Breast epithelium (tissue), 4 donors: ENCODE data around the gene MACROH2A1. TPM values are rescaled to one million over a fixed set of nuclear protein-coding genes. Genes with fewer than 3 reads are reported as not detected.

Experiments used
- DNase-seq, 2 donors: peaks; one replicate each; pipeline ENCODE4 v3.0.0-alpha.2; 2019; ENCODE audit warnings: low spot score in 2 of 2
- H3K27ac ChIP-seq, 2 donors: fragments of 200-600 bp; sonication (generic) in 1 of 2; one replicate each; pipeline ENCODE4 v1.5.1; 2016 to 2019; ENCODE audit warnings: mild to moderate bottlenecking in 1 of 2
- H3K27me3 ChIP-seq, 2 donors: fragments of 200-600 bp; sonication (generic) in 1 of 2; one replicate each; pipeline versions ENCODE4 v1.5.1 to v1.6.0; 2017 to 2019; ENCODE audit warnings: control low read depth in 1 of 2, mild to moderate bottlenecking in 1 of 2
- H3K36me3 ChIP-seq: fragments of 200-600 bp; one replicate; pipeline ENCODE4 v1.5.1; 2019
- H3K4me1 ChIP-seq, 2 donors: fragments of 200-600 bp; sonication (generic); one replicate each; pipeline ENCODE4 v1.5.1; 2016 to 2019; ENCODE audit warnings: control low read depth in 1 of 2
- H3K4me3 ChIP-seq, 3 donors: fragments of 200-600 bp; sonication (generic); 1 replicate in 2 of 3; 2 replicates in 1 of 3; pipeline ENCODE4 v1.5.1; 2016 to 2019; ENCODE audit warnings: mild to moderate bottlenecking in 3 of 3, moderate library complexity in 2 of 3
- H3K9me3 ChIP-seq, 2 donors: fragments of 200-600 bp; sonication (generic) in 1 of 2; one replicate each; pipeline ENCODE4 v1.5.1; 2016 to 2019; ENCODE audit warnings: control low read depth in 1 of 2
- POLR2A ChIP-seq: fragments of 450-650 bp; IDR thresholded peaks from one replicate; pipeline ENCODE4 v1.6.1; 2016; ENCODE audit warnings: antibody characterized with exemption, mild to moderate bottlenecking, moderate library complexity
- POLR2AphosphoS5 ChIP-seq, 3 donors: sonication (generic); formaldehyde crosslinking; IDR thresholded peaks; one replicate each; pipeline ENCODE4 v1.6.1; 2017; ENCODE audit warnings: antibody characterized with exemption in 3 of 3
- intact Hi-C: fragments of 100-400 bp; cut with DNase I; formaldehyde crosslinking; loops from one replicate; pipeline ENCODE4 v1.15.1; 2023; ENCODE audit warnings: low total_unique reads
- total RNA-seq, 3 donors: library from RNA; depleted of rRNA; stranded (reverse); fragments of >200 nt; gene quantifications; one replicate each; pipeline ENCODE4 v1.1.0, GENCODE V29; 2016
- TF ChIP-seq, protein P1 (sequence below), 3 donors: fragments of 450-650 bp; IDR thresholded peaks; one replicate each; pipeline ENCODE4 v1.5.1; 2016 to 2017; ENCODE audit warnings: antibody characterized with exemption in 3 of 3, mild to moderate bottlenecking in 3 of 3, moderate library complexity in 3 of 3

The MACROH2A1 gene
- total RNA-seq, 3 donors from 2014 or later, result 255 to 293 (median 272) TPM

DNA sequence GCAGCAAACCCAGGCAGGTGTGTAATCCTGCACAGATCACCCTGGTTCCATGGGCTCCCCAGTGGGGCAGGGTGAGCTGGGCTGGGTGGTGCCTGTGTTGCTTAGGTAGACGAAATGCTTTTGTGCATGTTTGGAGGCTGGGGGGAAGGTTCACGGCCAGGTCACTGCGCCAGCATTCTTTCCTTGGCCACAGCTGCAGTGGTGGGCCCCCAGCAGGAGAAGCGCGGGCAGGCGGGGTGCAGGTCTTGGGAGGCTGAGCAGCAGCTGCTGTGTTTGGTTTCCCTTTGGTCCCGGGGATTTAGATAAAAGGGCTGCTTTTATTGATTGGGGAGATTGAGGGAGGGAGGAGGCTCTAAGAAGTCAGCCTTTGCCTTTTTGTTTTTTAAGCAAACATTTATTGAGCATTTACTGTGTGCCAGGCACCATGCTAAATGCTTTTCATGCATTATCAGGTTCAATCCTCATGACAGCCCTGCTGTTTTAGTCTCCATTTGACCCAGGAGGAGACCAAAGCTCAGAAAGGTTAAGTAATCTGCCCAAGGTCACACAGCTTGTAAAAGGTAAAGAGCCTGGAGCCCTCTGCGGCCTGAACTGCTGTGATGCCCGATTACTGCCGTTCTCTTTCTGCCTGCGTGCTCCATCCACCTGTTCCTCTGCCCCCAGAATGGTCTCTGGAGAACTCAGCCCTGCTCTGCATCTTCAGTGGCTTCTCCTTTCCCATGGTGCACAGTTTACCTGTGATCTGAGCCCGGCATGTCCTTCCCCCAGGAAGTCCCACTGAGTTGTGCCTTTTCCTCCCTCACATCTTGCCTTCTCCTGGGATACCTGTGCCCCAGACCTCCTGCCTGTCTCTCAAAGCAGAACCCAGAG, 94.4 kb downstream of the MACROH2A1 start:
- Histone ChIP-seq H3K27ac (no peak overlapping the region), H3K36me3 (no peaks in the 10 kb centered on the region), H3K9me3 (no peaks in the 10 kb centered on the region), H3K4me3 (no peak overlapping the region), H3K4me1 (no peaks in the 10 kb centered on the region), H3K27me3 (no peaks in the 10 kb centered on the region)
- DNase-seq, result no peak
- intact Hi-C loops, result no loop called here
- TF ChIP-seq POLR2AphosphoS5 (IDR thresholded peaks at IDR 0.05) (no peak), POLR2A (no peak)
- TF ChIP-seq, protein P1, sequence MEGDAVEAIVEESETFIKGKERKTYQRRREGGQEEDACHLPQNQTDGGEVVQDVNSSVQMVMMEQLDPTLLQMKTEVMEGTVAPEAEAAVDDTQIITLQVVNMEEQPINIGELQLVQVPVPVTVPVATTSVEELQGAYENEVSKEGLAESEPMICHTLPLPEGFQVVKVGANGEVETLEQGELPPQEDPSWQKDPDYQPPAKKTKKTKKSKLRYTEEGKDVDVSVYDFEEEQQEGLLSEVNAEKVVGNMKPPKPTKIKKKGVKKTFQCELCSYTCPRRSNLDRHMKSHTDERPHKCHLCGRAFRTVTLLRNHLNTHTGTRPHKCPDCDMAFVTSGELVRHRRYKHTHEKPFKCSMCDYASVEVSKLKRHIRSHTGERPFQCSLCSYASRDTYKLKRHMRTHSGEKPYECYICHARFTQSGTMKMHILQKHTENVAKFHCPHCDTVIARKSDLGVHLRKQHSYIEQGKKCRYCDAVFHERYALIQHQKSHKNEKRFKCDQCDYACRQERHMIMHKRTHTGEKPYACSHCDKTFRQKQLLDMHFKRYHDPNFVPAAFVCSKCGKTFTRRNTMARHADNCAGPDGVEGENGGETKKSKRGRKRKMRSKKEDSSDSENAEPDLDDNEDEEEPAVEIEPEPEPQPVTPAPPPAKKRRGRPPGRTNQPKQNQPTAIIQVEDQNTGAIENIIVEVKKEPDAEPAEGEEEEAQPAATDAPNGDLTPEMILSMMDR (IDR thresholded peaks at IDR 0.05), result no peak

DNA sequence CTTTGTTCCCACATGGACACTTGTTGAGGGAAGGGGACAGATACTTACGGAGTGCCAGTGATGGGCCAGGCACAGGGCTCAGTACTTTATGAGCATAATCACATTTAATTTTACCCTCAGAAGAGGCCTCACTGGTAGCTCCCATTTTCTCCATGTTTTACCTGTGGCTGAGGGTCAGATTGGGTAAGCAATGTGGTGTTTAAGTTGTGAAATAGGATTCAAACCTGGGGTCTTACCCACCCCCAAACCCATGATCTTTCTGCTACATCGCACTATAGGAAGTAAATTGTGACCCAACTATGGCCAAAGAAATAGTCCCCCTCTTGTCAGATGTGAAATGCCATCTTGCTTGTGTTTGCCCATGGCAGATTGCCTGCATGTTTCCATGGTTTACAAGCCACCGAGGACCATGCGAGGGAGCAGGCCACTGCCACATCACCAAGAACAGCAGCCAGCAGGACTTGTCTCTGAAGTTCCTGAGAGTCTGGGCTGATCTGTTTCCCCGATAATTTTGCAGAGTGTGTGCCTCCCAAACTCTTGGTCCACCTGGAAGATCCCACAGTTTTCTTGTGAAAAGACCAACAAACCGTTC, 95.4 kb downstream of the MACROH2A1 start:
- intact Hi-C loops, result no loop called here
- H3K27ac ChIP-seq, result no peak overlapping the region
- H3K36me3 ChIP-seq, result no peaks in the 10 kb centered on the region
- H3K27me3 ChIP-seq, result no peaks in the 10 kb centered on the region
- no peaks in the 10 kb centered on the region for H3K4me1 ChIP-seq
- DNase-seq, result no peak
- no peak overlapping the region for H3K4me3 ChIP-seq
- no peaks in the 10 kb centered on the region for H3K9me3 ChIP-seq
- TF ChIP-seq, protein P1 (IDR thresholded peaks at IDR 0.05), result no peak
- TF ChIP-seq POLR2AphosphoS5 (IDR thresholded peaks at IDR 0.05) (no peak), POLR2A (no peak)

DNA sequence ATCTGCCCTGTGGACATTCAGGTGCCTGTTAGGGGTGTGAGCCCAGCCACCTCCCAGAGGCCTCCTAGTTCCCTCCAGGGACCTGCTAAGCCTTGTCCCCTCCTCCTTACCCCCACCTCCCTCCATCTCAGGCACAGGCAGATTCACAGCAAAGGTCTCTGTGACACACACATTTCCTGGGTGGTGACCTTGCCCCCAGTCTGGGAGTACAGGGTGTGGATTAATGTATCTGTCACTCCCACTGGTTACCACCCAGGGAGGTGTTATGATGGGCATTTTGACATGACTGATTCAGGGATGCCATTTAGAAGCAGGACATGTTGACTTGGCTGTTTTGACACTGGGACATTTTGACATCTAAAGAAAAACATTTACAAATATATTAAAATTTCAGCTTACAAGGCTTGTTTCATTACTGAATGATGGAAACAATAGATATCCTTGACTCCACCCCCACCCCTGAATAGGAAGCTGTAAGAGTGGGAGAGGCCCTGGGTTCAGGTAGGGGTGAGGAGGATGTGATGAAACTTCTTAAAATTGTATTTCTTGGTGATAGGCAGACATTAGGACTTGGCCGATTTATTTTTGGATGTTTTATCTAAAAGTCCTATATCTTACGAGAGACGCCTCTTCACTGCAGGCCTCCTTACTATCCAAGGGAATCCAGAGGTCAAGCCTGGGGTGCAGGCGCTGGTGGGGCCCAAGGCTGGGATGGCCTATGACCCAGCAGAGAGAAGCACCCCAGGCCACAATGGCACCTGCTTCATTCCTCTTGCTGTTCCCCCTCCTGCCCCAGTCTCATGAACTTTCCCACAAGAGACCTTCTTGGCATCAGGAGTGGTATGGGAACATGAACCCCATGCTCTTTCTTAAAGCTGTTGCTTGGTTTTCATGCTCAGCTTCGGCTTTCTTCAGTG, 101.9 kb downstream of the MACROH2A1 start:
- no peaks in the 10 kb centered on the region for H3K9me3 ChIP-seq
- TF ChIP-seq POLR2A (no peak), POLR2AphosphoS5 (IDR thresholded peaks at IDR 0.05) (no peak)
- TF ChIP-seq, protein P1 (IDR thresholded peaks at IDR 0.05), result no peak
- intact Hi-C loops, result no loop called here
- no peaks in the 10 kb centered on the region for H3K36me3 ChIP-seq
- no peaks in the 10 kb centered on the region for H3K4me1 ChIP-seq
- no peak overlapping the region for H3K27ac ChIP-seq
- no peak for DNase-seq
- H3K4me3 ChIP-seq, result no peak overlapping the region
- no peaks in the 10 kb centered on the region for H3K27me3 ChIP-seq

DNA sequence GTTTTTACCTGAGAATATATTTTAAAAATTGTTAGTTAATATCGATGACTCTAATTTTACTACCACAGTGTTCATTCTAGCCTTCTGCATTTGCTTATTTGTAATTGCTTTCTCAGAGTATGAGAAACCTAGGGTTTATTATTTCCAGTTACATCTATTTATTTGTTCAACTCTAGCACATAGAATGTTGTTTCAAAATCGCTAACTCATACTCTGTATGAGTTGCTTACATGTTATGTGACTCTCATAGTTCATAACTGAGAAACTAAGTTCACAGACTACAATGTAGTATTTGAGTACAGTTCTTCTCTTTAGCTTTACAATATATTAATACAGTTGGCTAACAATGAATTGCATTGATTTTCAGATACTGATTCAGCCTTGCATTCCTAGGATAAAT, 103.2 kb downstream of the MACROH2A1 start:
- no peak overlapping the region for H3K27ac ChIP-seq
- intact Hi-C loops, result no loop called here
- TF ChIP-seq POLR2AphosphoS5 (IDR thresholded peaks at IDR 0.05) (no peak), POLR2A (no peak)
- TF ChIP-seq, protein P1 (IDR thresholded peaks at IDR 0.05), result no peak

More for the DNA sequence above, 103.2 kb downstream of the MACROH2A1 start:
- no peaks in the 10 kb centered on the region for H3K36me3 ChIP-seq
- no peaks in the 10 kb centered on the region for H3K9me3 ChIP-seq
- no peaks in the 10 kb centered on the region for H3K4me1 ChIP-seq
- H3K27me3 ChIP-seq, result no peaks in the 10 kb centered on the region
- no peak overlapping the region for H3K4me3 ChIP-seq
- DNase-seq, result no peak
